SK-N-SH treated with all-trans-retinoic acid at 6 μM for 48 hours (cell line): ENCODE measurements around the gene IL36RN.

Source experiments
- ATAC-seq: fragments of 200-7000 bp; cut with Tn5 transposase; 3 replicates; pipeline ENCODE4 v1.9.1; 2020; ENCODE audit warnings: mild to moderate bottlenecking, moderate library complexity
- ARNTL ChIP-seq: fragments of 450-650 bp; formaldehyde crosslinking; IDR thresholded peaks from 2 replicates; pipeline ENCODE4 v1.5.0; 2020; ENCODE audit warnings: low read depth, mild to moderate bottlenecking, moderate library complexity, borderline replicate concordance
- BACH2 ChIP-seq: fragments of 250-450 bp; sonication (Bioruptor Pico); IDR thresholded peaks from 2 replicates; pipeline ENCODE4 v1.9.0; 2021; ENCODE audit warnings: mild to moderate bottlenecking, borderline replicate concordance
- CSDC2 ChIP-seq: fragments of 250-450 bp; sonication (Bioruptor Pico); IDR thresholded peaks from 2 replicates; pipeline ENCODE4 v1.5.0; 2020; ENCODE audit warnings: mild to moderate bottlenecking, moderate library complexity
- ESRRG ChIP-seq: fragments of 250-450 bp; sonication (Bioruptor Pico); IDR thresholded peaks from 2 replicates; pipeline ENCODE4 v1.6.1; 2021; ENCODE audit warnings: mild to moderate bottlenecking
- GLIS3 ChIP-seq: fragments of 250-450 bp; sonication (Bioruptor Pico); IDR thresholded peaks from 2 replicates; pipeline ENCODE4 v1.5.0; 2020; ENCODE audit warnings: mild to moderate bottlenecking, moderate library complexity
- ISL1 ChIP-seq: fragments of 250-450 bp; sonication (Bioruptor Pico); IDR thresholded peaks from 2 replicates; pipeline ENCODE4 v2.1.2; 2022; ENCODE audit warnings: mild to moderate bottlenecking, moderate library complexity
- OSR1 ChIP-seq: fragments of 250-450 bp; sonication (Bioruptor Pico); IDR thresholded peaks from 2 replicates; pipeline ENCODE4 v1.8.0; 2022; ENCODE audit warnings: moderate library complexity, mild to moderate bottlenecking, inconsistent platforms
- PPARA ChIP-seq: fragments of 250-450 bp; sonication (Bioruptor Pico); IDR thresholded peaks from 2 replicates; pipeline ENCODE4 v1.5.0; 2020; ENCODE audit warnings: mild to moderate bottlenecking, borderline replicate concordance
- RARB ChIP-seq: fragments of 250-450 bp; sonication (Bioruptor Pico); IDR thresholded peaks from 2 replicates; pipeline ENCODE4 v1.8.0; 2021; ENCODE audit warnings: mild to moderate bottlenecking, moderate library complexity
- SNAI2 ChIP-seq: fragments of 250-450 bp; sonication (Bioruptor Pico); IDR thresholded peaks from 2 replicates; pipeline ENCODE4 v1.5.0; 2020; ENCODE audit warnings: mild to moderate bottlenecking, moderate library complexity
- TCF4 ChIP-seq: fragments of 250-450 bp; sonication (Bioruptor Pico); IDR thresholded peaks from 2 replicates; pipeline ENCODE4 v1.8.0; 2021; ENCODE audit warnings: mild to moderate bottlenecking, moderate library complexity, borderline replicate concordance
- TOX ChIP-seq: fragments of 250-450 bp; sonication (Bioruptor Pico); IDR thresholded peaks from 2 replicates; pipeline ENCODE4 v1.8.0; 2021; ENCODE audit warnings: mild to moderate bottlenecking, moderate library complexity, borderline replicate concordance
- ZC3H10 ChIP-seq: fragments of 250-450 bp; sonication (Bioruptor Pico); IDR thresholded peaks from 2 replicates; pipeline ENCODE4 v1.5.1; 2021; ENCODE audit warnings: mild to moderate bottlenecking, moderate library complexity
- ZFP3 ChIP-seq: fragments of 250-450 bp; sonication (Bioruptor Pico); IDR thresholded peaks from 2 replicates; pipeline ENCODE4 v1.5.0; 2020; ENCODE audit warnings: mild to moderate bottlenecking, moderate library complexity
- ZFP30 ChIP-seq: fragments of 450-650 bp; formaldehyde crosslinking; IDR thresholded peaks from 2 replicates; pipeline ENCODE4 v1.5.0; 2022; ENCODE audit warnings: mild to moderate bottlenecking, moderate library complexity
- ZNF70 ChIP-seq: fragments of 450-650 bp; formaldehyde crosslinking; IDR thresholded peaks from 2 replicates; pipeline ENCODE4 v1.5.0; 2020; ENCODE audit warnings: mild to moderate bottlenecking, moderate library complexity
- ZNF8 ChIP-seq: fragments of 450-650 bp; formaldehyde crosslinking; IDR thresholded peaks from 2 replicates; pipeline ENCODE4 v1.5.0; 2020; ENCODE audit warnings: mild to moderate bottlenecking, moderate library complexity
- TF ChIP-seq, protein P1 (sequence below): fragments of 250-450 bp; sonication (Bioruptor Pico); IDR thresholded peaks from 2 replicates; pipeline ENCODE4 v1.5.0; 2020; ENCODE audit warnings: mild to moderate bottlenecking, moderate library complexity
- TF ChIP-seq, protein P2 (sequence below): fragments of 250-450 bp; sonication (Bioruptor Pico); IDR thresholded peaks from 2 replicates; pipeline ENCODE4 v1.8.0; 2021; ENCODE audit warnings: low read depth, mild to moderate bottlenecking, moderate library complexity, borderline replicate concordance
- TF ChIP-seq, protein P3 (sequence below): fragments of 250-450 bp; sonication (Bioruptor Pico); IDR thresholded peaks from 2 replicates; pipeline ENCODE4 v1.5.1; 2021; ENCODE audit warnings: mild to moderate bottlenecking, moderate library complexity
- TF ChIP-seq, protein P4 (sequence below): fragments of 250-450 bp; sonication (Bioruptor Pico); IDR thresholded peaks from 2 replicates; pipeline ENCODE4 v1.5.1; 2020; ENCODE audit warnings: low read depth, mild to moderate bottlenecking, moderate library complexity
- TF ChIP-seq, protein P5 (sequence below): fragments of 250-450 bp; sonication (Bioruptor Pico); IDR thresholded peaks from 2 replicates; pipeline ENCODE4 v1.8.0; 2020; ENCODE audit warnings: mild to moderate bottlenecking, moderate library complexity, borderline replicate concordance

The IL36RN gene

DNA sequence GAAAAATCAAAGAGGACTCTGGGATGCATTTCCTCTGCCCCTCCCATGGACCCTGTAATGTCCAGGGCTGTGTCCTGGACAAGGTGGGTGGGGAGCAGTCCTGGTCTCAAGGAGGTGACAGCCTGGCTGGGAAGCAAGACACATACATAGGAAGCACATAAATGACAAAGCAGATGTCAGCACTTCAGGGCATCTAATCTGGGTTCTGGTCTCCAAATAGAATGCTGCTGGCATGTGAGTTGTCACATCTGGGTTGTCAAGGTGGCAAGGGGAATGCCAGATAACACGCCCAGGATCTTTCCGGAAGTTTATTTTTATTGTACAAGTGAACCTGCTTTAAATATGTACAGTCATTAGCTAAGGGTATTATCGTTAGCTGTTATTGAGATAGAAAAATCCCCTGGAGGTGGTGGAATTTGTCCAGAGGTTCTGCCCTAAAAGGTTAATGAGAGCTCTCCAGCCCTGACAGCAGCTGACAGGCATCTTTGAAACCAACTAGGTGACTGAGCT is 14.4 kb downstream of the IL36RN start:
- ATAC-seq: no peak
- TF ChIP-seq, protein P1, sequence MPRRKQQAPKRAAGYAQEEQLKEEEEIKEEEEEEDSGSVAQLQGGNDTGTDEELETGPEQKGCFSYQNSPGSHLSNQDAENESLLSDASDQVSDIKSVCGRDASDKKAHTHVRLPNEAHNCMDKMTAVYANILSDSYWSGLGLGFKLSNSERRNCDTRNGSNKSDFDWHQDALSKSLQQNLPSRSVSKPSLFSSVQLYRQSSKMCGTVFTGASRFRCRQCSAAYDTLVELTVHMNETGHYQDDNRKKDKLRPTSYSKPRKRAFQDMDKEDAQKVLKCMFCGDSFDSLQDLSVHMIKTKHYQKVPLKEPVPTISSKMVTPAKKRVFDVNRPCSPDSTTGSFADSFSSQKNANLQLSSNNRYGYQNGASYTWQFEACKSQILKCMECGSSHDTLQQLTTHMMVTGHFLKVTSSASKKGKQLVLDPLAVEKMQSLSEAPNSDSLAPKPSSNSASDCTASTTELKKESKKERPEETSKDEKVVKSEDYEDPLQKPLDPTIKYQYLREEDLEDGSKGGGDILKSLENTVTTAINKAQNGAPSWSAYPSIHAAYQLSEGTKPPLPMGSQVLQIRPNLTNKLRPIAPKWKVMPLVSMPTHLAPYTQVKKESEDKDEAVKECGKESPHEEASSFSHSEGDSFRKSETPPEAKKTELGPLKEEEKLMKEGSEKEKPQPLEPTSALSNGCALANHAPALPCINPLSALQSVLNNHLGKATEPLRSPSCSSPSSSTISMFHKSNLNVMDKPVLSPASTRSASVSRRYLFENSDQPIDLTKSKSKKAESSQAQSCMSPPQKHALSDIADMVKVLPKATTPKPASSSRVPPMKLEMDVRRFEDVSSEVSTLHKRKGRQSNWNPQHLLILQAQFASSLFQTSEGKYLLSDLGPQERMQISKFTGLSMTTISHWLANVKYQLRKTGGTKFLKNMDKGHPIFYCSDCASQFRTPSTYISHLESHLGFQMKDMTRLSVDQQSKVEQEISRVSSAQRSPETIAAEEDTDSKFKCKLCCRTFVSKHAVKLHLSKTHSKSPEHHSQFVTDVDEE (CRISPR knock-in tag): no peak
- TF ChIP-seq TCF4 (CRISPR knock-in tag) (no peak), GLIS3 (CRISPR knock-in tag) (no peak), RARB (no peak), ZNF70 (CRISPR knock-in tag) (no peak), ZC3H10 (CRISPR knock-in tag) (no peak), TOX (CRISPR knock-in tag) (no peak), ESRRG (CRISPR knock-in tag) (no peak), SNAI2 (CRISPR knock-in tag) (no peak), CSDC2 (no peak), OSR1 (CRISPR knock-in tag) (no peak), ISL1 (CRISPR knock-in tag) (no peak), PPARA (CRISPR knock-in tag) (no peak), ZNF8 (no peak), ZFP3 (CRISPR knock-in tag) (no peak), ARNTL (CRISPR knock-in tag) (no peak)
- TF ChIP-seq, protein P2, sequence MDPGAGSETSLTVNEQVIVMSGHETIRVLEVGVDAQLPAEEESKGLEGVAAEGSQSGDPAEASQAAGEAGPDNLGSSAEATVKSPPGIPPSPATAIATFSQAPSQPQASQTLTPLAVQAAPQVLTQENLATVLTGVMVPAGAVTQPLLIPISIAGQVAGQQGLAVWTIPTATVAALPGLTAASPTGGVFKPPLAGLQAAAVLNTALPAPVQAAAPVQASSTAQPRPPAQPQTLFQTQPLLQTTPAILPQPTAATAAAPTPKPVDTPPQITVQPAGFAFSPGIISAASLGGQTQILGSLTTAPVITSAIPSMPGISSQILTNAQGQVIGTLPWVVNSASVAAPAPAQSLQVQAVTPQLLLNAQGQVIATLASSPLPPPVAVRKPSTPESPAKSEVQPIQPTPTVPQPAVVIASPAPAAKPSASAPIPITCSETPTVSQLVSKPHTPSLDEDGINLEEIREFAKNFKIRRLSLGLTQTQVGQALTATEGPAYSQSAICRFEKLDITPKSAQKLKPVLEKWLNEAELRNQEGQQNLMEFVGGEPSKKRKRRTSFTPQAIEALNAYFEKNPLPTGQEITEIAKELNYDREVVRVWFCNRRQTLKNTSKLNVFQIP: no peak
- TF ChIP-seq, protein P3, sequence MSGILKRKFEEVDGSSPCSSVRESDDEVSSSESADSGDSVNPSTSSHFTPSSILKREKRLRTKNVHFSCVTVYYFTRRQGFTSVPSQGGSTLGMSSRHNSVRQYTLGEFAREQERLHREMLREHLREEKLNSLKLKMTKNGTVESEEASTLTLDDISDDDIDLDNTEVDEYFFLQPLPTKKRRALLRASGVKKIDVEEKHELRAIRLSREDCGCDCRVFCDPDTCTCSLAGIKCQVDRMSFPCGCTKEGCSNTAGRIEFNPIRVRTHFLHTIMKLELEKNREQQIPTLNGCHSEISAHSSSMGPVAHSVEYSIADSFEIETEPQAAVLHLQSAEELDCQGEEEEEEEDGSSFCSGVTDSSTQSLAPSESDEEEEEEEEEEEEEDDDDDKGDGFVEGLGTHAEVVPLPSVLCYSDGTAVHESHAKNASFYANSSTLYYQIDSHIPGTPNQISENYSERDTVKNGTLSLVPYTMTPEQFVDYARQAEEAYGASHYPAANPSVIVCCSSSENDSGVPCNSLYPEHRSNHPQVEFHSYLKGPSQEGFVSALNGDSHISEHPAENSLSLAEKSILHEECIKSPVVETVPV (CRISPR knock-in tag): no peak
- TF ChIP-seq, protein P4, sequence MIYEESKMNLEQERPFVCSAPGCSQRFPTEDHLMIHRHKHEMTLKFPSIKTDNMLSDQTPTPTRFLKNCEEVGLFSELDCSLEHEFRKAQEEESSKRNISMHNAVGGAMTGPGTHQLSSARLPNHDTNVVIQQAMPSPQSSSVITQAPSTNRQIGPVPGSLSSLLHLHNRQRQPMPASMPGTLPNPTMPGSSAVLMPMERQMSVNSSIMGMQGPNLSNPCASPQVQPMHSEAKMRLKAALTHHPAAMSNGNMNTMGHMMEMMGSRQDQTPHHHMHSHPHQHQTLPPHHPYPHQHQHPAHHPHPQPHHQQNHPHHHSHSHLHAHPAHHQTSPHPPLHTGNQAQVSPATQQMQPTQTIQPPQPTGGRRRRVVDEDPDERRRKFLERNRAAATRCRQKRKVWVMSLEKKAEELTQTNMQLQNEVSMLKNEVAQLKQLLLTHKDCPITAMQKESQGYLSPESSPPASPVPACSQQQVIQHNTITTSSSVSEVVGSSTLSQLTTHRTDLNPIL (CRISPR knock-in tag): no peak

DNA sequence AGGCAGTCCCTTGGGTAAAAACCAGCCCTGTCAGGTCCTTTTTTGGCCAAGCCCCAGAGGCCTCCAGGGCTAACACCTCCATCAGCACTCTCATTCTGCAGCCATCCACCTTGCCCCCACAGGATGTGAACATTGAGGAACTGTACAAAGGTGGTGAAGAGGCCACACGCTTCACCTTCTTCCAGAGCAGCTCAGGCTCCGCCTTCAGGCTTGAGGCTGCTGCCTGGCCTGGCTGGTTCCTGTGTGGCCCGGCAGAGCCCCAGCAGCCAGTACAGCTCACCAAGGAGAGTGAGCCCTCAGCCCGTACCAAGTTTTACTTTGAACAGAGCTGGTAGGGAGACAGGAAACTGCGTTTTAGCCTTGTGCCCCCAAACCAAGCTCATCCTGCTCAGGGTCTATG is 16.0 kb downstream of the IL36RN start:
- TF ChIP-seq GLIS3 (CRISPR knock-in tag) (no peak), SNAI2 (CRISPR knock-in tag) (no peak)
- no peak for ATAC-seq

DNA sequence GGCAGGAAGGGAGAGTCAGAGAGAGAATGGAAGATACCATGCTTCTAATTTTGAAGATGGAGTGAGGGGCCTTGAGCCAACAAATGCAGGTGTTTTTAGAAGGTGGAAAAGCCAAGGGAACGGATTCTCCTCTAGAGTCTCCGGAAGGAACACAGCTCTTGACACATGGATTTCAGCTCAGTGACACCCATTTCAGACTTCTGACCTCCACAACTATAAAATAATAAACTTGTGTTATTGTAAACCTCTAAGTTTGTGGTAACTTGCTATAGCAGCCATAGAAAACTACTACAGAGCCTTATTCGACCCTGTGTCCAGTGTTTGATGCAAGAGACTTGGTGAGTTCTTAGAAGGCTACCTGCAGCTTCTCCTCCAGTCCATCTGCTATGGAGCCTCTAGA is 16.6 kb downstream of the IL36RN start:
- ATAC-seq: no peak
- TF ChIP-seq GLIS3 (CRISPR knock-in tag) (no peak), BACH2 (CRISPR knock-in tag) (no peak), ARNTL (CRISPR knock-in tag) (no peak), CSDC2 (no peak), ZFP3 (CRISPR knock-in tag) (no peak), RARB (no peak), ZNF70 (CRISPR knock-in tag) (no peak), ZFP30 (CRISPR knock-in tag) (no peak), ZNF8 (no peak), TCF4 (CRISPR knock-in tag) (no peak), ESRRG (CRISPR knock-in tag) (no peak), OSR1 (CRISPR knock-in tag) (no peak)
- TF ChIP-seq, protein P2: no peak
- TF ChIP-seq, protein P4 (CRISPR knock-in tag): no peak
- TF ChIP-seq, protein P5, sequence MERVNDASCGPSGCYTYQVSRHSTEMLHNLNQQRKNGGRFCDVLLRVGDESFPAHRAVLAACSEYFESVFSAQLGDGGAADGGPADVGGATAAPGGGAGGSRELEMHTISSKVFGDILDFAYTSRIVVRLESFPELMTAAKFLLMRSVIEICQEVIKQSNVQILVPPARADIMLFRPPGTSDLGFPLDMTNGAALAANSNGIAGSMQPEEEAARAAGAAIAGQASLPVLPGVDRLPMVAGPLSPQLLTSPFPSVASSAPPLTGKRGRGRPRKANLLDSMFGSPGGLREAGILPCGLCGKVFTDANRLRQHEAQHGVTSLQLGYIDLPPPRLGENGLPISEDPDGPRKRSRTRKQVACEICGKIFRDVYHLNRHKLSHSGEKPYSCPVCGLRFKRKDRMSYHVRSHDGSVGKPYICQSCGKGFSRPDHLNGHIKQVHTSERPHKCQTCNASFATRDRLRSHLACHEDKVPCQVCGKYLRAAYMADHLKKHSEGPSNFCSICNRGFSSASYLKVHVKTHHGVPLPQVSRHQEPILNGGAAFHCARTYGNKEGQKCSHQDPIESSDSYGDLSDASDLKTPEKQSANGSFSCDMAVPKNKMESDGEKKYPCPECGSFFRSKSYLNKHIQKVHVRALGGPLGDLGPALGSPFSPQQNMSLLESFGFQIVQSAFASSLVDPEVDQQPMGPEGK (CRISPR knock-in tag): no peak
- TF ChIP-seq, protein P1 (CRISPR knock-in tag): no peak
